ENCODE measurements around the gene GNAI2.
A peak's percentile ranks its signal among the peaks of the same experiment; 100 is the strongest.
"Not testable (repeated sequence)": the region's sequence is repeated elsewhere in the genome, so short reads cannot be mapped to it uniquely, and the experiment has no call there.

Gene GNAI2

DNA sequence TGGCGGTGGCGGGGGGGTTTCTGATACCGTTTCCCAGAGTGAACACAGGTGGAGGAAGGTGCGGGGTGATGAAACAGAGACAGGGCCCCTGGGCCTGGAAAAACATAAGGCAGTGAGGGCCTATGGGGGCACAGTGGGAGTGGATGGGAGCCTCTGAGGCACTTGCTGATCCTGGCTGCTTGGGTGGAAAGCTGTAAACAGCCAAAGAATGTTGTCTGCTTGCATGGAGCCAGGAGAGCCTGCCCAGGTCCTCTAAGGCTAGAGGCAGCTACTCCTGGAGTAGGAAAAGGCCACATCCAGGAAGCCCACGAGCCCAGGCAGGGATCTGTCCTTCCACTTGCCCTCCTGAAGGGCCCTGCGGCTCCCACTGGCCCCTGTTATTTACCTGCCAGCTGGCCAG, 30.0 kb downstream of the GNAI2 start:
- DNase-seq = no peak

DNA sequence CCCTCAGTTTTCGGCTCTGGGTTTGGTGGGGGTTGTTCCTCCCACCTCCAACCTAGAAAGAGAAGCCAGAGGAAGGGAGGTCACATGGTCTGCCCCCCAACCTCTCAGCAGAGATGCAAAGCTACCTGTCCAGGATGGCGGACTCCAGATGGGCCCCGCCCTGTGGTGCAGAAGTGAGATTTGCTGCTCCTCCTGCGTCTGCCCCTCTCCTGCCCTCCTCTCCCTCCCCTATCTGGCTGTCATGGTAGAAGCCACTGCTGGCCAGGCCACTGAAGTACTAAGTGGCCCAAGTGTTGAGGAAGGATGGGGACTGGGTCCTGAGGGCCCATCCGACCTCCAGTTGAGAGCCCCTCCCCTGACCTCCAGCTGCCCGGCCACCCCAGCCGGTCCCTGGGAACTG, 30.8 kb downstream of the GNAI2 start:
- no peak for DNase-seq

DNA sequence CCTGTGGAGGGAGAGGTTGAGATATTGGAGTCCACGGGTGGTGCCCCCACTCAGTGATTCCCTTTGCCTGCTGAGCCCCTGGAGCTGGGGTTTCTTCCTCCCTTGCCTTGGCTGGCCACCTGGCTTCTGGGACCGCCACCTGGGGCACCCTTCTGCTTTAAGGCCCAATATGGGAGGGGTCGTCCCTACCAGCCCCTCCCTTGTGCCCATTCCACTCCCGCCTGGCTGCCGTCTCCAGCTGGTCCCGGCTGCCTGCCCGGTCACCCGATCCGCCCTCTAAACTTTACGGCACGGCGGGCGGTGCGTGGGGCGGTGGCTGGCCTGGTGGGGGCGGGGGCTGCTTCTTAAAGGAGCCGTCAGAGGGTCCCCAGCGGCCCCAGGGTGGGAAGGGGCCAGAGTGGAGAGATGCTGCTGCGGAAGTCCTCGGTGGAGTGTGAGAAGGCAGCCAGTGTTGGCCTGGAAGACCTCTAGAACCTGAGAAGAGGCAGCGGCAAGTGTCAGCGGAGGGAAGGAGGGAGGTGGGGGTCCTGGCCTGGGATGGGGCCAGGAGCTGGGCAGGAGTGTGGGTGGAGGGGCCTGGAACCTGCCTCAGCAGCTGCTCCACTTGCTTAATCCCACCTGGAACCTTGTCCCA, 31.4 kb downstream of the GNAI2 start:
- DNase-seq = peak in 1 of 2 experiments; percentile 32

DNA sequence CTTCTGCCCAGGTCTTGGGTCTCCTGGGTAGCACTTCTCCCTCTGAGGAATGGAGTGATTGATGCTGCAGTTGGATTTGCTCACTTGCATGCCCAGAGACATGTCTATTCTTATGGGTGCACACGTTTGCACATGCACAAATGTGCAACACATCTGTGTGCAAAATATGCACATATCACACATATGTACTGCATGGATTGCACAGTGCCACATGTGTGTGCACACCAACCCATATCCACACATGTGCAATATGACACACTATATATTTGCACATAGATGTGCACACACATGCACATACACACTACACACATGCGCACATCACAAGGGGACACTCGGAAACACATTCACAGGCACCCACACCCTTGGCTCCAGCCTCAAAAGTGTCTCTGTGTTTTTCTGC, 32.3 kb downstream of the GNAI2 start:
- no peak for DNase-seq

DNA sequence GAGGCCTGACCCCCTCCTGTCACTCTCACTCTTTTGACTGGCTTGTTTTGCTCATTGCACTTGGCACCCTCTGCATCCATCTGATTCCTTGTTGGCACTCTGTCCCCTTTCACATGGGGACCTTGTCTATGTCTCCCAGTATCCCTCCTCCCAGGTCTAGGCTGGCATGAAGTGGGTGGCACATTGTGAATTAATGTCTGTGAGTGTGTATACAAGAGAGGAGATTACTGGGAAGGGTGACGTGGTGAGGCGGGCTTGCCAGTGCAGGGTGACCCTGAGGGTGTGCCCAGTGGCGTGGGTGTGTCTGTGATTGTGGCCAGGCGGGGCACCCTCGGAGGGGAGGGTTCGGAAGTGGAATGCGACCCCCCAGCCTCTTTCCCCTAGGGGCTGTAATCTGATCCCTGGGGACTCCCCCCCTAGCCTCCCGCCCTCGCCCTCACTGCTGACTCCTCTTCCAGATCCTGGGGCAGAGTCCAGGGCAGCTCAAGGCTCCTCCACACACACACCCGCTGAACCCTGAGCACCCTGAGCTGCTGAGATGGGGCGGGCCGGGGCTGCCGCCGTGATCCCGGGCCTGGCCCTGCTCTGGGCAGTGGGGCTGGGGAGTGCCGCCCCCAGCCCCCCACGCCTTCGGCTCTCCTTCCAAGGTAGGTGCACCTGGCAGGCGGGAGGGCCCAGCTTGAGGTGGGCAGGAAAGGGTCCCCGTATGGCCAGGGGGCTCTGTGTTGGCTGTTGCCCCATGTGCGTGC, 32.9 kb downstream of the GNAI2 start, which contains the start of gene SEMA3B:
Gene SEMA3B, plus strand, starts transcription at position 445 of the 749 bp plus-strand sequence. Its CDS starts 94 bp downstream, at position 539.
- no peak for DNase-seq

DNA sequence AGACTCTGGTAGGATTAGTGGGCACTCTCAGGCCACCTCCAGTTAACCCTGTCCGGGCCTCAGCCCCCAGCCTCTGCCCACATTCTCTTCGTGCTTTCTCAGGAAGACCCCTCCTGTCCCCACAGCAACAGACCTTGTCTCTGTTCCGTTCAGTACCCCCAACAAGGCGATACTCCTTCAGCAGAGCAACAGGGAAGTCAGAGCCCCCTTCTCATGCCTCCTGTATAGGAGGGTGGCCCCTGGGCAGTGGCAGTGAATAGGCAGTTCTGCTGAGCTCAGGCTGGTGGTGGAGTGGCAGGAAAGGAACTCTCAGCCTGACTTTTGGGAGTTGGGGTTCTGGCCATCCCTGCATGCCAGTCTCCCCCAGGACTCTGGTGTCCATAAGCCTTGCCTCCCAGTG, 33.5 kb downstream of the GNAI2 start:
- no peak for DNase-seq

DNA sequence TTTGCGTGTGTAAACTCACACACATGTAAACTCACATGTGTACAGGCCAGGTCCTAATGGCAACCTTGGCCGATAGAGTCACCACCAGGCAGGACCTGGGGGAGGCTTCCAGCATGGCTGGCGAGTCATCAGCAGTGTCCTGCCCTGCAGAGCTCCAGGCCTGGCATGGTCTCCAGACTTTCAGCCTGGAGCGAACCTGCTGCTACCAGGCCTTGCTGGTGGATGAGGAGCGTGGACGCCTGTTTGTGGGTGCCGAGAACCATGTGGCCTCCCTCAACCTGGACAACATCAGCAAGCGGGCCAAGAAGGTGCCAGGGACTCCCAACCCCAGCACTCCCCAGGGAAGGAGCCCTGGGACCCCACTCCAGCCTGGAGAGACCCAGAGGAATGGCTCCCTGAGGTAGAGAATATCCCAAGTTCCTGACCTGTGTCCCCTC, 34.0 kb downstream of the GNAI2 start:
- no peak for DNase-seq

DNA sequence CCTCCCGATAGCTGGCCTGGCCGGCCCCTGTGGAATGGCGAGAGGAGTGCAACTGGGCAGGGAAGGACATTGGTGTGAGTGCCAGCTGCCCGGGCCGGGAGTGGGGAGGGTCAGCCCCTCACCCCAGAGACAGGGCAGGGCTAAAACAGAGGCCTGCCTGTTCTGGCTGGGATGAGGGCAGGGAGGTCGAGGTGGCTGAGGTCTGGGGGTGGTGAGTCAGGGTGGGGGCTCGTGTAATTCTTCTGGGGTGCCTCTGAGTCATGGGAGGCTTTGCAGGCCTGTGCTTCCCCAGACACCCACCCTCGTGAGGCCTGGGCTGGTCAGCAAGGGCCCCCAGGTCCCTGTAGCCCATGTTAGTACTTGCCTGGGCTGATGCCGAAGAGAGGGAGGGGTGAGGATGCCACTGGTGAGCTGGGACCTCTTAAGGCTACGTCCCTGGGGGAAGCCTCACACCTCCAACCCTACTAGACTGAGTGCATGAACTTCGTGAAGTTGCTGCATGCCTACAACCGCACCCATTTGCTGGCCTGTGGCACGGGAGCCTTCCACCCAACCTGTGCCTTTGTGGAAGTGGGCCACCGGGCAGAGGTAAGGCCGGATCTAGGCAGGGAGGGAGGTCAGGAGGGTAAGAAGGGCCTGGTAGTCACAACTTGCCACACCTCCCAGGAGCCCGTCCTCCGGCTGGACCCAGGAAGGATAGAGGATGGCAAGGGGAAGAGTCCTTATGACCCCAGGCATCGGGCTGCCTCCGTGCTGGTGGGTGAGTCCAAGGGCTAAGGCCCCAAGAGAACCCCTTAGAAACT, 34.6 kb downstream of the GNAI2 start:
- no peak for DNase-seq

DNA sequence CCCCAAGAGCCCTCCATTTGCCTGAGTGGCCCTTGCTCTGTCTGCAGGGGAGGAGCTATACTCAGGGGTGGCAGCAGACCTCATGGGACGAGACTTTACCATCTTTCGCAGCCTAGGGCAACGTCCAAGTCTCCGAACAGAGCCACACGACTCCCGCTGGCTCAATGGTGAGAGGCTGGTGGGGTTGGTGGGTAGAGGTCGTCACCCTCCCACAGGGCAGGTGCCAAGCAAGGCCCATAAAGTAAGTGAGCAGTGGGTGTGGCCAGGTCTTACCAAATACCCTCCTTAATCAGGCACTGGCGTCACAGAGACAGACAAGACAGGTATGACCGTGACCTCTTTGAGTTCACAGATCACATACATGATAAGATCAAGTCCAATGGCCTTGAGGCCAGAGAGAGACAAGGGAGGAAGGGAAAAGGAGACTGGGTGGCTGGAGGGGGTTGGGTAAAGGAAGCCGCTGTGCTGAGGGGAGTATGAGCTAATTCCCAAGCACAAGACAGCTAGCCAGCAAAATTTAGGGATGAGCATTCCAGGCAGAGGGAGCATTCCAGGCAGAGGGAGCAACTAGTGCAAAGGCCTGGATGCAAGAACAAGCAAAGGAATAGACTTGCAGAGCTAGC, 35.4 kb downstream of the GNAI2 start:
- no peak for DNase-seq

DNA sequence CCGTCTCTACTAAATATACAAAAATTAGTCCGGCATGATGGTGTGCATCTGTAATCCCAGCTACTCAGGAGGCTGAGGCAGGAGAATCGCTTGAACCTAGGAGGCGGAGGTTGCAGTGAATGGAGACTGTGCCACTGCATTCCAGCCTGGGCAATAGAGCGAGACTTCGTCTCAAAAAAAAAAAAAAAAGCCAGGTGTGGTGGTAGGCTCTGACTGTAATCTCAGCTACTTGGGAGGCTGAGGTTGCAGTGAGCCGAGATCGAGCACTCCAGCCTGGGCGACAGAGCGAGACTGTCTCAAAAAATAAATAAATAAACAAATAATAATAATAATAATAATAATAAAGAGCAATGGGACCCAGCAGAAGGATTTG, 36.5 kb downstream of the GNAI2 start:
- DNase-seq = not testable (repeated sequence)

DNA sequence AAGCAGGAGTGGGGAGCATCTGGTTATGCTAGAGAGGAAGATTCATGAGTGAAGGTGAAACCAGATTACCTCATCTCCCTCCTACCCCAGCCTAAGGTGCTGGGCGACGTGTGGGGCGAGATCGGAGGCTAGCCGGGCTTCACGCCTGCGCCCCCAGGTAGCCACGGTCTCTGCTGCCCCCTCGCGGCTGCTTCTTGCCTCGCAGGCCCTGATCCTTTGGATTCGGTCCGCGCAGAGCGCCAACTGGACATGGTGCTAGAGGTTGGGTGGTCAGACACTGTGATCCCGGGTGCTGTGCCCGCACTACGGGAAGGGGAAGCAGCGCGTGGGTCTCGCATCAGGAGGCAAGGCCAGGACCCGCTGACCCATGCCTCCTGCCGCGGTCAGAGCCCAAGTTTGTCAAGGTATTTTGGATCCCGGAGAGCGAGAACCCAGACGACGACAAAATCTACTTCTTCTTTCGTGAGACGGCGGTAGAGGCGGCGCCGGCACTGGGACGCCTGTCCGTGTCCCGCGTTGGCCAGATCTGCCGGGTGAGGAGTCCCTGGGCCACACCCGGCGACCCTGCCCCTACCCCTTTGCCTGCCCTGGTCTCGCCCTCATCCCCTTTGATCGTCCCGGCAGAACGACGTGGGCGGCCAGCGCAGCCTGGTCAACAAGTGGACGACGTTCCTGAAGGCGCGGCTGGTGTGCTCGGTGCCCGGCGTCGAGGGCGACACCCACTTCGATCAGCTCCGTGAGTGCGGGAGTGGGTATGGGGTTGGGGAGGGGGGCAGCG, 37.1 kb downstream of the GNAI2 start:
- peak; percentile 57 to 89 for DNase-seq

DNA sequence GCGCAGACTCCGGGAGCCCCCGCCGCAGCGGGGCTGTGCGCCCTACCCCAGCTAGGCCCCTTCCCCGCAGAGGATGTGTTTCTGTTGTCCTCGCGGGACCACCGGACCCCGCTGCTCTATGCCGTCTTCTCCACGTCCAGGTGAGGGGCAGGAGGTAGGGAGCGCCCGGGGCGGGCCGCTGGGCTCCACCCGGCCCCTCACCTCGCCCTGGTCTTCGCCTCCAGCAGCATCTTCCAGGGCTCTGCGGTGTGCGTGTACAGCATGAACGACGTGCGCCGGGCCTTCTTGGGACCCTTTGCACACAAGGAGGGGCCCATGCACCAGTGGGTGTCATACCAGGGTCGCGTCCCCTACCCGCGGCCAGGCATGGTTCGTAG, 37.7 kb downstream of the GNAI2 start:
- DNase-seq = no peak

DNA sequence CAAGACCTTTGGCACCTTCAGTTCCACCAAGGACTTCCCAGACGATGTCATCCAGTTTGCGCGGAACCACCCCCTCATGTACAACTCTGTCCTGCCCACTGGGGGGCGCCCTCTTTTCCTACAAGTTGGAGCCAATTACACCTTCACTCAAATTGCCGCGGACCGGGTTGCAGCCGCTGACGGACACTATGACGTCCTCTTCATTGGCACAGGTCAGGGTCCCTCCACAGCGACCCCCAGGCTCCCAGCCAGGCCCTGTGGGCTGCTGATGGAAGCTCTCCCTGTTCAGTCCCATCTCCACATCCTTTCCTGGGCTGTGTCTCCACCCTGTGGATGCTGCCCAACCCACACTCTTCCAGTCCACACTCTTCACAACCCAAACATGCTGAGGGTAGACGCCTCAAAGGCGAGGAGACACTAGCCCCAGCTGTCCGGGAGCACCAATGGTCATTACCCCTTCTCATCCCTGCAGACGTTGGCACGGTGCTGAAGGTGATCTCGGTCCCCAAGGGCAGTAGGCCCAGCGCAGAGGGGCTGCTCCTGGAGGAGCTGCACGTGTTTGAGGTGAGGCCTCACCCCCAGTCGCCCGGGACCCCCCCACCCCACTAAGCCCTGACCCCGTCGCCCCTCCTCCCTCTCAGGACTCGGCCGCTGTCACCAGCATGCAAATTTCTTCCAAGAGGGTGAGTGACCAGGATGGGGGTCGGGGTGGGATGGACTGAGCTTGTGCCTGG, 38.5 kb downstream of the GNAI2 start:
- peak; percentile 29 to 76 for DNase-seq

DNA sequence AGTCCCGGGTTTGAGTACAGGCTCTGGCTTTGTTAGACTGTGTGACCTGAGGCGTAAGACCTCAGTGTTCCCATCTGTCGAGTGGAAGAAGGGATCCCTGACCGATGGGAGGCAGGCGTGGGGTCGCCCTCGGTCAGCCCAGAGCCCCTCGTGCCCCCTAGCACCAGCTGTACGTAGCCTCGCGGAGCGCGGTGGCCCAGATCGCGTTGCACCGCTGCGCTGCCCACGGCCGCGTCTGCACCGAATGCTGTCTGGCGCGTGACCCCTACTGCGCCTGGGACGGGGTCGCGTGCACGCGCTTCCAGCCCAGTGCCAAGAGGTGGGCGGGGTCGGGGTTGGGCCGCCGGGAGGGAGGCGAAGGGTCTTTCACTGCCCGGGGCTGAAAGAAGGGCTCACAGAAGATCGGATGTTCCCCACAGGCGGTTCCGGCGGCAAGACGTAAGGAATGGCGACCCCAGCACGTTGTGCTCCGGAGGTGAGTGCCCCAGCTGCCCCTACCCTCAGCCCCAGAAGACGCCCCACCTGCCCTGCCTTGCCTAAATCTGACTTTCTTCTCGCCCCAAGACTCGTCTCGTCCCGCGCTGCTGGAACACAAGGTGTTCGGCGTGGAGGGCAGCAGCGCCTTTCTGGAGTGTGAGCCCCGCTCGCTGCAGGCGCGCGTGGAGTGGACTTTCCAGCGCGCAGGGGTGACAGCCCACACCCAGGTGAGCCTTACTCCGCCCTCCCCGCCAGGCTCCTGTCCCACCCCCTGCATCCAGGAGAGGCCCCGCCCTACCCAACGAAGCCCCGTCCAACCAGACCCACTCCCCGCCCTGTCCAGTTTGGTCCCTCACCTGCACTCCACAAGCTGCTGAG, 39.4 kb downstream of the GNAI2 start:
- no peak for DNase-seq

DNA sequence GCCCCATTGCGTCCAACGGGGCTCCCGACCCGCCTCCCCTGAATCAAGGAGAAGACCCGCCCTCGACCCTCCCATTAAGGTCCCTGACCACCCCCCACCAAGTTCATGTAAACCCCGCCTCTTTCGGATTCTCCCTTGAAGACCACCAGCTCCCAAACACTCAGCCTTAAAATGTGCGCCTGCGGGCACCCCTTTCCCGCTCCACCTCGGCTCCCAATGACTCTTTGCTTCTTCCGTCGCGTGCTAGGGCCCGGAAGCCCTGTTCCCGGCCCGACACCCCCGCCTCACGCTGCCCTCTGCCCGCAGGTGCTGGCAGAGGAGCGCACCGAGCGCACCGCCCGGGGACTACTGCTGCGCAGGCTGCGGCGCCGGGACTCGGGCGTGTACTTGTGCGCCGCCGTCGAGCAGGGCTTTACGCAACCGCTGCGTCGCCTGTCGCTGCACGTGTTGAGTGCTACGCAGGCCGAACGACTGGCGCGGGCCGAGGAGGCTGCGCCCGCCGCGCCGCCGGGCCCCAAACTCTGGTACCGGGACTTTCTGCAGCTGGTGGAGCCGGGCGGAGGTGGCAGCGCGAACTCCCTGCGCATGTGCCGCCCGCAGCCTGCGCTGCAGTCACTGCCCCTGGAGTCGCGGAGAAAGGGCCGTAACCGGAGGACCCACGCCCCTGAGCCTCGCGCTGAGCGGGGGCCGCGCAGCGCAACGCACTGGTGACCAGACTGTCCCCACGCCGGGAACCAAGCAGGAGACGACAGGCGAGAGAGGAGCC, 40.2 kb downstream of the GNAI2 start:
- DNase-seq = no peak

DNA sequence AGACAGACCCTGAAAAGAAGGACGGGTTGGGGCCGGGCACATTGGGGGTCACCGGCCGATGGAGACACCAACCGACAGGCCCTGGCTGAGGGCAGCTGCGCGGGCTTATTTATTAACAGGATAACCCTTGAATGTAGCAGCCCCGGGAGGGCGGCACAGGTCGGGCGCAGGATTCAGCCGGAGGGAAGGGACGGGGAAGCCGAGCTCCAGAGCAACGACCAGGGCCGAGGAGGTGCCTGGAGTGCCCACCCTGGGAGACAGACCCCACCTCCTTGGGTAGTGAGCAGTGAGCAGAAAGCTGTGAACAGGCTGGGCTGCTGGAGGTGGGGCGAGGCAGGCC, 40.7 kb downstream of the GNAI2 start:
- no peak for DNase-seq

DNA sequence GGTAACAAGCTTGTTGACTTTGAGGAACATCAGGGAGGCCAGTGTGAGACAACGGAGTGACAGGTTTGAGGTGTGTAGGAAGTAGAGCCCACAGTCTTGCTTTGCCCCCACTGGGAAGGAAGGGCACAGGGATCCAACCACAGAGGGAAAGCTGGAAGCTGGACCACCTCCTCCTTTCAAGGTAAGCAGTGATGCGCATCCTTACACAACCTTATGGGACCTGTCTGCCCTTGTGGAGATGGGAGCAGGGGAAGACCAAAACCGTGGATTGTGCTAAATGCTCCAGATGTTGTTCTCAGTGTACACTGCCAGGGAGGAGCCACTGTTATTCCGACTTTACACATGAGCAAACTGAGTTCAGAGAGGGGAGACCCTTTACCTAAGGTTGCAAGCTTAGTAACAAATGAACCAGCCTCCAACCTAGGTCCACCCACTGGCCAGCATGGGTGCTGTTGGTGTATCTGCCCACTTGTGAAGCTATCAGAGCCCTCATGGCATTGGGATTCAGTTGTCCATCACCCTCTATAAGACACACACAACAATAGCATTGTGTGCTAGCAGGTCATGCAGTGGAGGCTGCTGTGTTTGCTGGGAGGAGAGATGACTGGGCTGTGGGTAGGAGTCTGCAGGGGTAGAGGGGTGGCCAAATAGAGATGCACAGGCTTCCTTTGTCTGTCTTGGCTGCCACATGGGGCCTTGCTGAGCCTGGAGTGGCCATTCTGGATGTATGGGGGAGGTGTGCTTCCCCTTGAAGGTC, 42.3 kb downstream of the GNAI2 start:
- no peak for DNase-seq

DNA sequence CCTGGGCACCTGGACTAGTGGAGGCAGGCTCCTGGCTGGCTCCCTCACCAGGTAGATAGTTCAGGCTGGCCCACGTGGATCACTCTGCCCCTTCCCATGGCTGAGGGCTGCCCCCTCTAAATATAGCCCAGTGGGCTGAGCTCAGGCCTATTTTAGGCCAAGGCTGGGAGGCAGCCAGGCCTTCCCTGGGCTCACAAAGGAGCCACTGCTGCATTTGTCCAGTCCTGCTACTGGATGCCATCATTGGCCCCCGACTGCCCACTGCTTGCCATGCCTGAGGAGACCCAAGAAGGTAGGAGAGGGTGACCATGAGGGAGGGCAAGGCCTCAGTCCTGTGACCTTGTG, 42.8 kb downstream of the GNAI2 start, which contains the start of gene LSMEM2:
Gene LSMEM2, plus strand, starts transcription at position 208 of the 345 bp plus-strand sequence. Its CDS starts 27 bp downstream, at position 235.
- no peak for DNase-seq

Measured in NCI-H526 (cell line).